Amniotic epithelial cell (primary cell): ENCODE measurements around the gene SHC2.
"Not testable (repeated sequence)": the region's sequence is repeated elsewhere in the genome, so short reads cannot be mapped to it uniquely, and the experiment has no call there.

Experiments used
- DNase-seq: peaks from one replicate; pipeline ENCODE4 v3.0.0-alpha.2; 2010; ENCODE audit warnings: low read depth

The SHC2 gene

GRCh38 chr19:423691-424466, 37.0 kb downstream of the SHC2 start:
- DNase-seq = no peak

- not testable (repeated sequence) for DNase-seq
These were observed 38.0 kb downstream of the SHC2 start for GRCh38 chr19:422917-423226.

DNA sequence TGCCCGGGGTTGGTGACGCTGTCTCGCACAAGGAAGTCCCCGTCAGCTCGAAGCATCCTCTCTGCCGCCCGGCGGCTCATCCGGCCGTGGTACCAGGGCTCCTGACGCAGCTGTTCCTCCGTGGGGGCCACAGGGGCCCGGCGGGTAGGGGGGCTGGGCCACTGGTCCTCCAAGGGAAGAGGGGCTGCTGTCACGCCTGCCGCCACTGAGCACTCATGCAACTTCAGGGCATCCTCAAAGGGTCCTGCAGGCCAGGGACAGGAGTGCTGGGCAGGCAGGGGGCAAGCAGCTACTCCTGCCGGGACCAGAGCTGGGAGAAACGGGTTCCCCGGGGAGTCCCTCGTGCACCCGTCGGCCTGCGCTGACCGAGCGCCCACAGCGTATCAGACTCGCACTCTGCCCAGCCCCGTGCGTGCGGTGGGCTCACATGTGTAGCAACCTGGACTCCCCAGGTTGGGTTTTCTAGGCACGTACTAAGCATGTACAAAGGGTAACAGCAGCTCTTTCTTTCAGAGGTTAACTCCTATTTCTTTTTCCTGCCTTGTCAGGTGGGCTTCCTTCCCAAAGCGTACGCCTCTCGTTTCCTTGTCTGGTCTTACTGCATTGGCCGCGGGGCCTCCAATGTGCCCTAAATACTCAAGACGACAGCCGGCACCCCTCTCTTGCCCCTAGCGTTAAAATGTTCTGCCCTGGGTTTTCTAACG, 38.5 kb downstream of the SHC2 start:
- no peak for DNase-seq

- no peak for DNase-seq
These were observed 40.9 kb downstream of the SHC2 start for GRCh38 chr19:419721-420515.

GRCh38 chr19:418761-419671, 41.8 kb downstream of the SHC2 start:
- no peak for DNase-seq

DNA sequence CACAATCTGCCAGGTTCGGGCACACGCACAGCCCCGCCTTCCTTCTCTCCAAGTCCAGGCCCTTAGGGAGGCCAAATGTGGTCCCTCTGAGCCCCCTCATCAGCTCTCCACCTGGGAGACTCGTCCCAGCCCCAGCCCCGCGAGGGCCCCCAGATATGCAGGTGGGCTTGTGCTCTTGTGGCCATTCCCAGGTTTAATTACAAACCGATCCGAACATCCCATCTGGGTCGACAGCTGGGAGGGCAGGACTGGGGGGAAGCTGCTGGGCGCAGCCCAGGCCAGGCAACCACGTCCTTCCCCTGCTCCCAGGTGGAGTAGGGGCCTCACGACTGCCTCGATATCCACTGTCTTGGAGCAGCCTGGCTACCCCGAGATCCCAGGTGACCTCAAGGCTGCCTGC, 44.4 kb downstream of the SHC2 start:
- DNase-seq = no peak

DNA sequence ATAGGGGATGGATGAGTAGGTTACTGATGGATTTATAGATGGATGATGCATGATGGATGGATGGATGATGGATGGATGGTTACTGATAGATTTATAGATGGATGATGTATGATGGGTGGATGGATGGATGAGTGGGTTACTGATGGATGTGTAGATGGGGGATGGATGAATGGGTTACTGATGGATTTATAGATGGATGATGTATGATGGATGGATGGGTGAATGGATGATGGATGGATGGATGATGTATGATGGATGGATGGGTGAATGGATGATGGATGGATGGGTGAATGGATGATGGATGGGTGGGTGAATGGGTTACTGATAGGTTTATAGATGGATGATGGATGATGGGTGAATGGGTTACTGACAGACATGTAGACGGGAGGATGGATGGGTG, 45.5 kb downstream of the SHC2 start:
- no peak for DNase-seq

DNA sequence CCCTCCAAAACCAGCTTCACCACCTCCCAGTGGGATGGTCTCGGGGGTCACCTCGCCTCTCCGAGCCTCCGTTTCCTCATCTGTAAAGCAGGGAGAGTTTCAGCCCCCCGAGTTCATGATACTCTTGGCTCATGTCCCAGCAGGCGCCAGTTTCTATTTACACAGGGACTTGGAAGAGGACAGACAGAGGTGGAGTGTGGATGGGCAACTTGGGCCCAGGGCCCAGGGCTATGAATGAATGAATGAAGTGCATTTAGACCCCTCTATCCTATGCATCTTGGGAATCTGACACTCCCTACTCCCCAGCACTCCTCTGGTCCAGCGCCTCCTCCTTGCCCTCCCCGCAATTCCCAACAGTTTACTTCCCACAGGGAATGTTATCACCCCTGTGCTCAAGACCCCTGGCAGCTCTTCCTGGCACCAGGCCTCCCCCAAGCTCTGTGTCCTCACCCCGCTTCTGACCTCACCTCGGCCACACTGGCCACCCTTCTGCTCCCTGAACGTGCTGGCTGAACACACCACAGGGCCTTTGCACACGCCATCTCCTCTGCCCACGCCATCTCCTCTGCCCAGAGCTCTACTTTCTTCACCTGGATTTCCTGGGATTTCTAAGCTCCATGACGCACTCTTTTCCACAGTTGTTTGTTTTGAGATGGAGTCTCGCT, 46.9 kb downstream of the SHC2 start:
- DNase-seq = no peak

DNA sequence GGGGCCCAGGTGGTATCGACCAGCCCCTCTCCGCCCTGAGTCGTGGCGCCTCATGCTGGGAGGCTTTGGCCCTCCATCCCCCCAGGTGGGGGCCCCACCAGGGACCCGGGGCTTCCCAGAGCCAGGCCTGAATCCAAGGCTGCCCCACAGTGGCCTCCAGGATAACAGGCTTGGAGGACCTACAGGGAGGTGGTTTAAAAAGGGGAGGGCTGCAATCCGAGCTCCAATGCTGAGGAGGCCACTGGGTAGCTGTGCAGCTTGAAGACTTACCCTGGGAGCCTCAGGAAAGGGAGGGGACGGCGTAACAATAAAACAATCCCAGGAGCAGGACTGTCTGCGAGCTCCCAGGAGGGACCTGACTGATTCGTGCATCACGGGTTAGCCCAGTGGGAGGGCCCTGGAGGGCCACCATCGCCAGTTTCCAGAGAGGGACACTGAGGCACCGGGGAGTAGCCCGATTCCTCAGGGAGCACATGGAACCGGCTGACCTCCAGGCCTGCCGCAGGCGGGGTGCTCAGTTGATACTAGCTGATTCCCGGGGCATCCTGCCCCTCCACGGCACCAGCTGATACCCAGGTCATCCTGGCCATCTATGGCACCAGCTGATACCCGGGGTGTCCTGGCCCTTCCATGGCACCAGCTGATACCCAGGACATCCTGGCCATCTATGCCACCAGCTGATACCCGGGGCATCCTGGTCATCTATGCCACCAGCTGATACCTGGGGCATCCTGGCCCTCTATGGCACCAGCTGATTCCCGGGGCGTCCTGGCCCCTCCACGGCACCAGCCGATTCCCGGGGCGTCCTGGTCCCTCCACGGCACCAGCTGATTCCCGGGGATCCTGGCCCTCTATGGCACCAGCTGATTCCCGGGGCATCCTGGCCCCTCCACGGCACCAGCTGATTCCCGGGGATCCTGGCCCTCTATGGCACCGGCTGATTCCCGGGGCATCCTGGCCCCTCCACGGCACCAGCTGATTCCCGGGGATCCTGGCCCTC, 48.2 kb downstream of the SHC2 start:
- DNase-seq = no peak

DNA sequence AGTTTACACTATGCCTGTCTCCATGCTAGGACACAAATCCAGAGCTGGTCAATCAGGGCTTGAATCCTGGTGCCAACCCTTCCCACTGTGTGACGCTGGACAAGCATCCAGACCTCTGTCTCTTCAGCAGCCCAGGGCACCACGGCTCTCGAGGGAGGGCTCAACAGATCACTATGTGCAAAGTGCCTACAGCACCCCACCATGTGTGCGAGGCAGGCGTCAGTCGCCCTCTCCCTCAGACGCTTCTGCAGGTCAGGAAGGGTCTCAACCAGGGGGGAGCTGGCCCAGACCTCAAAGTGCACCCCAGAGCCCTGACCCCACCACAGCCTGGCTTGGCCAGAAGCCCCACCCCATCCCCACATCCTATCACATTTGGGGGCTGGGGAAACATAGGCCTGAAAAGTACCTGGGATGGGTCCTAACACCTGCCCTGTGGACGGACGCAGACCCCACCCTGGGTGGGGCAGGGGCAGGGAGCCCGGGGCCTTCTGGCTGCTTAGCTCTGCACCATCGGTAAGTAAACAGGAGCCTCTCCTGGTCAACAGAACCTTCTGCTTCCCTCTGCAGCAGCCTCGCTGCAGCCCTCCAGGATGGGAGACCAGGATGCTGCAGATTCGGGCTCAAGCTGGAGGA, 49.0 kb downstream of the SHC2 start:
- DNase-seq = no peak

GRCh38 chr19:411121-411722, 49.6 kb downstream of the SHC2 start:
- not testable (repeated sequence) for DNase-seq

DNA sequence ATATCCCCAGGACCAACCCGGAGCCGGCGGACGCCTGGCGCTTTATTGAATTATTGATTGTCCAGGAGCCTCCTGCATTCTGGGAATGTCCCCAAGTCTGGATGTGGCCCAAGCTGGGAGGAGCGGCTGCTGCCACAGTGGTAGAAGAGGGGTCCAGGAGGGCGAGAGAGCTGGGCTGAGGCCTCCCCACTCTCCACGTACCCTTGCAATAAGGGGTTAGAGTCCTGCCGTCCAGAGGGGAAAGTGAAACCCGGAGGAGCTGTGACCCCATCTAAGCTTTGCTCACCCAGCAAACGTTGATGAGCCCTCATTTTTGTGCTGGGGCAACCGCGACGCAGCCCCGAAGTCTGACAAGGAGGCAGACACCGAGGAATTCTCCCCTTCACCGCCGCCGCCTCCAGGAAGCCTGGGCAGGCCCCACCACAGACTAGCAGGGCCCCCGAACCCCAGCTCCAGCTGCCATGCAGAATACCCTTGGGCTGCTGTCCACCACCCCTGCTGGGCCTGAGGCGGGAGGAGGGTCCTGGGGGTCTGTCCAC, 50.5 kb downstream of the SHC2 start:
- no peak for DNase-seq

DNA sequence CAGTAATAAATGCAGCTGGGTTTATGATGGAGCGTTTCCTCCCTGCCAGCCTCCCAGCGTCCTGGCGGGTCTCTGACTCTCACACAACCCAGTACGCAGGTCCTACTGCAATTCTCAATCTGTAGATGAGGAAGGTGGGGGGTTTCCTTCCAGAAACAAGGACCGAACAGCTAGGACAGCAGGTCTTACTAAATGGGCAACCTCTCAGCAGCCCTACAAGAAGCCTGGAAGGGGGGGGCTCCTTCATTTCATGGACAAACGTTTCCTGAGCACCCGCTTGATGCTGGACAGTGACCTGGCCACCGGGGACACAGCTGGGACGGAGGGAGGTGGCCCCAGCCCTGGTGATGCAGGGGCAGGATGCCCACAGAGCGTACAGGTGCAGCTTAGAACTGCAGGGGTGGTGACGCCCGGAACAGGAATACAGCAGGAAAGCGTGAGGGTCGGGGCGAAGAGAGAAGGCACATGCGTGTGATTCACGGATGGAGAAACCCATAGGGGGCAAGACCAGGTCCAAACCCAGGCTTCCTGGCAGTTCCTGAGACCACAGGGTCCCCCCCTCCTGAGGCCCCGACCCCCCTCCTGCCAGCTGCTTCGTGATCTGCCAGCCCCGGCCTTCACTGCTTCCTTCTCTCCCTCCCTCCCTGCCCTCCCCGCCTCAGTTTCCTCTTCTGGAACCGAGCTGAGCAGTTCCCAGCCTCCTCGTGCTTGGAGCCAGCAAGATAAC, 51.2 kb downstream of the SHC2 start:
- no peak for DNase-seq

- DNase-seq = no peak
These were observed 51.8 kb downstream of the SHC2 start, which contains the start of gene C2CD4C for GRCh38 chr19:408902-409515. Gene C2CD4C (minus strand): TSS chr19:409147. CDS start chr19:408361, 786 bp downstream.

GRCh38 chr19:408441-408901, 52.4 kb downstream of the SHC2 start:
- no peak for DNase-seq

- DNase-seq = no peak
These were observed 53.1 kb downstream of the SHC2 start for GRCh38 chr19:407511-408440.
